PC-9 (cell line): ENCODE measurements around the gene TENM4.

ENCODE experiments used
- CTCF ChIP-seq: fragments of 200-600 bp; sonication (generic); conservative IDR thresholded peaks from 2 replicates; pipeline ENCODE4 v1.6.1; 2017; ENCODE audit warnings: mixed run types, antibody characterized with exemption, mild to moderate bottlenecking, moderate library complexity
- EZH2 ChIP-seq: fragments of 200-600 bp; sonication (generic); IDR thresholded peaks from 2 replicates; pipeline ENCODE4 v1.8.0; 2017; ENCODE audit warnings: antibody characterized with exemption, low read depth

GRCh38 chr11:79314906-79315689 lies 125.7 kb downstream of the TENM4 start:
- TF ChIP-seq CTCF (no peak), EZH2 (no peak)
